GM18526 (cell line): Measurements from ENCODE around the gene DSCAM.

Experiments used
- POLR2A ChIP-seq: IDR thresholded peaks from 3 replicates; pipeline ENCODE4 v1.6.1; 2011; ENCODE audit not compliant: insufficient read length; ENCODE audit errors: extremely low read depth

The DSCAM gene

DNA sequence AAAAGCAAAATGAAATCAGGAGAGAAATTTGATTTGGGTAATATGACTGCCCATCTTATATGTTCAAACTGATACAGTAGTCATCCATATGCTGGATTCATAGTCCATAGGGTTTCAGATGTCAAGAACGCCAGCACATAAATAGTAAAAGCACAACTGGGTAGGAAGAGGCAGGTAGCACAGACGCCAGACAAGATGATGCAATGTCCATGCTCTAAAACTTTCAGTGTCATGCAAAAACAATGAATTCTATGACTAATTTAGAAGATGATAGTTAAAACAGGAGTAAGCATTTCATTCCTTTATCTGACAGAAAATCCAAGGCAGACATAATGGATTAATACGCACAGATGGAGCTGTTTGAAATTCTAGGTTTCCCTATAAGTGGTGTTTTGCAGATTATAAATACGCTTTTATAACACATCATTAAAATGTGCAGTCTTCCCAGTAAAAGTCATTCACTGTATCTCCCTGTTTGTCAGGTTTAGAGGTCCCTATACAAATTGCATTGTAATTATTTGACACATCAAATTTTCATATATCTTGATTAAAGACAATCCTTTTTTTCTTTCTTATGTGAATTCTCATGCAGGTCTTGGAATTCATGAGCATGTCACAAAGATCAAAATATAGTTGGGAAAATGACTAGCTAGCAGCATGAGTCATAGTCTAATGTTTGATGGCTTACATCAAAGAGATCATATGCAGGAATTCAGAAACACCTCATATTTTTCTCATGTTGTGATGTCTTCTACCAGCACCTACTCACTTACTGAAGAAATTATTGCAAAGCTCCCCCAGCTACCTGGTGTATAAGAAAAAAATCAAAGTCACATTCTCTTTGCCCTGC is 139.9 kb downstream of the DSCAM start:
- TF ChIP-seq POLR2A = no peak

DNA sequence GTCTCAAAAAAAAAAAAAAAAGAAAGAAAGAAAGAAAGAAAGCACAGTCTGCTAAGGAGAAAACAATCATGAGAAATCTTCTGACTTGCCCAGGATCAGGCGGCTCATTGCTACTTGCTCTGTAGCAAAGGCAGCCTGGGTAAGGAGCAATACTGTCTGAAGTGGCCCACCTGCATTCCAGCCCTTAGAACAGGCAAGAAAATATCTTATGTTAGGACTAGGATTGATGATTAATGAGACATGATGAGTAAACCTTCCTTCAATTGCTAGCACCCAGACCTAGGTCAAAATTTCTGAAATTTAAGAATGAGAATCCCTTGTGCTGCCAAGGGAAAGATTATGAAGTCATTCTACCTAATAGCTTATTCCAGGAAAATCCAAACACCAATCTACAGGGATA is 140.8 kb downstream of the DSCAM start:
- TF ChIP-seq POLR2A = no peak

DNA sequence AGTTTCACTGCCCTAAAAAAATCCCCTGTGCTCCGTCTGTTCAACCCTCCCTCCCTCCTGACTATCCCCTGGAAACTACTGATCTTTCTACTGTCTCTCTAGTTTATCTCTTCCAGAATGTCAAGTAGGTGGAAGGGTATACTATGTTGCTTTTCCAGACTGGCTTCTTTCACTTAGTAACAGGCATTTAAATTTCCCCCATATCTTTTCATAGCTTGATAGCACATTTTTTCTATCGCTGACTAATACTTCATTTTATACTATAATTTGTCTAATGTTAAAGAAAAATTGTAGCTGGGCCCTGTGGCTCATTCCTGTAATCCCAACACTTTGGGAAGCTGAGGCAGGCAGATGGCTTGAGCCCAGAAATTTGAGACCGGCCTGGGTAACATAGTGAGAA is 142.8 kb downstream of the DSCAM start:
- no peak for TF ChIP-seq POLR2A

- no peak for TF ChIP-seq POLR2A
Observed at GRCh38 chr21:40699366-40699765, 147.6 kb downstream of the DSCAM start.

GRCh38 chr21:40696246-40696645 is 150.7 kb downstream of the DSCAM start:
- no peak for TF ChIP-seq POLR2A

DNA sequence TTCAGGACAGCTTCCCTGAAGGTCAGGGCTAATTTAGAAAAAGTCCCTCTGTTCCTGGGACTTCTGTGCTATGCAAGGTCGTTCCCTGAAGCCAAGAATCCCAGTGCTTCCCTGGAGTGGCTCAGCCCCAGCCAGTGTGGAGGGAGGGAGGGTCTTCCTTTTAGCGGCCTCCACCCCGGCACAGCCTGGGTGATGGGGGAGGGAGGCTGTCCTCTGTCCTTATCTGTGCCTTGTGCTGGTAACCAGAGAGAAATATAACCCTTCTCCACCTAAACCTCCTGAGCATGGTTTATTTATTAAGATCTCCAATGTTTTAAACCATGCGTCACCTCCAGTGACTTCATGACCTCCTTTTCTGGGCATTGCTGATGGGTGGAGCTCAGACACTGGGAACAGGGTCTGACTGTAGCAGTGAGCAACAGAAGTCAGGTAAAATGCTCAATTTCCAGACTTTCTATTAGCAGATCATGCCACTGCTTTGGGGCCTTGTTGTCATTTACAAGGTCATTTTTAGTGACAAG is 157.1 kb downstream of the DSCAM start:
- no peak for TF ChIP-seq POLR2A

GRCh38 chr21:40689217-40689616 is 157.7 kb downstream of the DSCAM start:
- TF ChIP-seq POLR2A = no peak

GRCh38 chr21:40688106-40688864 is 158.7 kb downstream of the DSCAM start:
- no peak for TF ChIP-seq POLR2A

- TF ChIP-seq POLR2A = no peak
Observed at GRCh38 chr21:40687625-40688024, 159.3 kb downstream of the DSCAM start.

- no peak for TF ChIP-seq POLR2A
Observed at GRCh38 chr21:40686526-40686925, 160.4 kb downstream of the DSCAM start.

GRCh38 chr21:40685141-40685540 is 161.8 kb downstream of the DSCAM start:
- no peak for TF ChIP-seq POLR2A

DNA sequence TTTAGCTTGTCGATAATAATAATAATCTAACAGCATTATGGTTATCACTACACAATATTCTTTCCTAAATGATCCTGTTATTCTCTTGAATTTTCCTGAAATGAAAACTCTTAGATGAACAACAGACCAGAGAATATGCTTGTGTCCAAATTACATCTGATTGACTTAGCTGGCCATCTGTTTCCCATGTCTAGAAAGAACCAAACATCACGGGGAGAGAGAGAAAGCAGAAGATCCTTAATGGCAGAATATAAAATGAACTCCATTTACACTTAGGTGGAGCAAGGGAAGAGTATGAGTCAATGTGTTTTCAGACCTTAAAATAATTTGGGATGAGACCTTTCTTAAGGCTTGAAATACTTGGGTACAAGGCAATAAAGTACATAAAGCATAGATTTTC is 162.2 kb downstream of the DSCAM start:
- no peak for TF ChIP-seq POLR2A

- TF ChIP-seq POLR2A = no peak
Observed at GRCh38 chr21:40683349-40683748, 163.6 kb downstream of the DSCAM start.

GRCh38 chr21:40681164-40681859 is 165.6 kb downstream of the DSCAM start:
- TF ChIP-seq POLR2A = no peak

- TF ChIP-seq POLR2A = no peak
Observed at GRCh38 chr21:40680311-40680710, 166.6 kb downstream of the DSCAM start.
